SKM-1 treated with dmso at 0.1 percent for 144 hours (cell line): ENCODE results near the gene TEPSIN.
A peak's percentile ranks its signal among the peaks of the same experiment; 100 is the strongest.

ENCODE experiments used
- DNase-seq: peaks from one replicate; lab custom pipeline; 2025; ENCODE audit not compliant: unreplicated experiment; lab: John Stamatoyannopoulos, UW

TEPSIN gene

GRCh38 chr17:81238815-81239713, at the start of gene TEPSIN, which contains the start of gene NDUFAF8:
TSS of gene TEPSIN (minus strand) at chr17:81239055. CDS start at chr17:81239033, 22 bp downstream.
TSS of gene NDUFAF8 (plus strand) at chr17:81239318. CDS start at chr17:81239364, 46 bp downstream.
- DNase-seq = peak; percentile 99

GRCh38 chr17:81287741-81288430, 49.0 kb upstream of the TEPSIN start:
- DNase-seq = no peak

GRCh38 chr17:81287152-81287551, 48.3 kb upstream of the TEPSIN start:
- DNase-seq = no peak

GRCh38 chr17:81286491-81287145, 47.8 kb upstream of the TEPSIN start:
- DNase-seq = no peak

- no peak for DNase-seq
Observed at GRCh38 chr17:81285894-81286293, 47.0 kb upstream of the TEPSIN start.

GRCh38 chr17:81285179-81285878, 46.5 kb upstream of the TEPSIN start:
- DNase-seq = peak; percentile 42

GRCh38 chr17:81282876-81283275, 44.0 kb upstream of the TEPSIN start:
- DNase-seq = no peak

GRCh38 chr17:81282141-81282540, 43.3 kb upstream of the TEPSIN start:
- no peak for DNase-seq

- no peak for DNase-seq
Observed at GRCh38 chr17:81280571-81280970, 41.7 kb upstream of the TEPSIN start.

GRCh38 chr17:81279278-81280275, 40.7 kb upstream of the TEPSIN start:
- no peak for DNase-seq

- DNase-seq = no peak
Observed at GRCh38 chr17:81278831-81279230, 40.0 kb upstream of the TEPSIN start.

GRCh38 chr17:81277946-81278693, 39.3 kb upstream of the TEPSIN start:
- DNase-seq = no peak

GRCh38 chr17:81277421-81277820, 38.6 kb upstream of the TEPSIN start:
- DNase-seq = no peak

GRCh38 chr17:81276781-81277180, 37.9 kb upstream of the TEPSIN start:
- no peak for DNase-seq

GRCh38 chr17:81274471-81274855, 35.6 kb upstream of the TEPSIN start:
- no peak for DNase-seq

- no peak for DNase-seq
Observed at GRCh38 chr17:81273698-81274470, 35.0 kb upstream of the TEPSIN start.

GRCh38 chr17:81272616-81273015, 33.8 kb upstream of the TEPSIN start:
- no peak for DNase-seq

GRCh38 chr17:81271226-81271625, 32.4 kb upstream of the TEPSIN start:
- no peak for DNase-seq
